ENCODE measurements around the gene POMGNT1.

Gene POMGNT1

GRCh38 chr1:46206399-46206798 lies 8.2 kb upstream of the POMGNT1 start:
- no peak for DNase-seq

- DNase-seq: no peak
Measured at GRCh38 chr1:46205791-46206190, 7.6 kb upstream of the POMGNT1 start.

- no peak for DNase-seq
Measured at GRCh38 chr1:46205141-46205540, 6.9 kb upstream of the POMGNT1 start.

GRCh38 chr1:46204406-46204742 lies 6.1 kb upstream of the POMGNT1 start:
- DNase-seq: no peak

GRCh38 chr1:46203738-46204405 lies 5.6 kb upstream of the POMGNT1 start:
- no peak for DNase-seq

- no peak for DNase-seq
Measured at GRCh38 chr1:46199233-46199749, 1.1 kb upstream of the POMGNT1 start.

- DNase-seq: no peak
Measured at GRCh38 chr1:46197560-46197963, 672 bp downstream of the POMGNT1 start.

- DNase-seq: no peak
Measured at GRCh38 chr1:46196609-46197008, 1.6 kb downstream of the POMGNT1 start.

- no peak for DNase-seq
Measured at GRCh38 chr1:46194641-46195193, 3.5 kb downstream of the POMGNT1 start.

GRCh38 chr1:46193984-46194570 lies 4.2 kb downstream of the POMGNT1 start:
- DNase-seq: no peak

- DNase-seq: no peak
Measured at GRCh38 chr1:46193285-46193684, 4.9 kb downstream of the POMGNT1 start.

- DNase-seq: no peak
Measured at GRCh38 chr1:46192171-46192570, 6.1 kb downstream of the POMGNT1 start.

GRCh38 chr1:46191033-46191701 lies 7.1 kb downstream of the POMGNT1 start:
- DNase-seq: no peak

GRCh38 chr1:46190539-46190938 lies 7.7 kb downstream of the POMGNT1 start:
- DNase-seq: no peak

GRCh38 chr1:46188295-46189030 lies 9.8 kb downstream of the POMGNT1 start:
- no peak for DNase-seq

- peak; percentile 54 for DNase-seq
Measured at GRCh38 chr1:46187106-46187869, 10.9 kb downstream of the POMGNT1 start.

GRCh38 chr1:46186076-46186475 lies 12.2 kb downstream of the POMGNT1 start:
- DNase-seq: no peak

- DNase-seq: no peak
Measured at GRCh38 chr1:46184920-46185658, 13.1 kb downstream of the POMGNT1 start.

GRCh38 chr1:46183926-46184557 lies 14.2 kb downstream of the POMGNT1 start:
- no peak for DNase-seq

- DNase-seq: peak; percentile 82
Measured at GRCh38 chr1:46183079-46183847, 15.0 kb downstream of the POMGNT1 start.

Measured in NCI-H510A (cell line).